Mucosa of stomach (tissue), 1 donor: ENCODE measurements around the gene CAMKK2.
A peak's percentile ranks its signal among the peaks of the same experiment; 100 is the strongest.

ENCODE experiments used
- H3K27me3 ChIP-seq: one replicate; pipeline ENCODE4 v1.7.0; 2013; ENCODE audit warnings: mild to moderate bottlenecking, low read length; ENCODE audit not compliant: control insufficient read depth, insufficient read depth
- H3K36me3 ChIP-seq: one replicate; pipeline ENCODE4 v1.7.0; 2013; ENCODE audit warnings: low read length; ENCODE audit not compliant: control insufficient read depth, insufficient read depth
- H3K4me1 ChIP-seq: one replicate; pipeline ENCODE4 v1.7.0; 2013; ENCODE audit warnings: mild to moderate bottlenecking, low read length; ENCODE audit not compliant: control insufficient read depth, insufficient read depth
- H3K4me3 ChIP-seq: one replicate; pipeline ENCODE4 v1.7.0; 2013; ENCODE audit warnings: low read length
- H3K9ac ChIP-seq: one replicate; pipeline ENCODE4 v1.7.0; 2013; ENCODE audit warnings: mild to moderate bottlenecking, low read length, moderate library complexity
- H3K9me3 ChIP-seq: one replicate; pipeline ENCODE4 v1.7.0; 2013; ENCODE audit warnings: mild to moderate bottlenecking, low read length, moderate library complexity; ENCODE audit not compliant: control insufficient read depth
- donor health status: Pancreatic carcinoma.

The CAMKK2 gene

GRCh38 chr12:121295746-121296617 lies 527 bp downstream of the CAMKK2 start:
- no peaks in the 10 kb centered on the region for H3K9me3 ChIP-seq
- H3K9ac ChIP-seq = peak overlapping the region; percentile 81
- H3K36me3 ChIP-seq = no peaks in the 10 kb centered on the region
- peak overlapping the region; percentile 90 for H3K4me3 ChIP-seq
- no peaks in the 10 kb centered on the region for H3K27me3 ChIP-seq
- H3K4me1 ChIP-seq = peaks cover 14% of the 10 kb centered on the region

GRCh38 chr12:121295116-121295745 lies 1.3 kb downstream of the CAMKK2 start:
- Histone ChIP-seq H3K4me3 (peak overlapping the region; percentile 90), H3K27me3 (no peaks in the 10 kb centered on the region), H3K4me1 (peaks cover 14% of the 10 kb centered on the region), H3K9me3 (no peaks in the 10 kb centered on the region), H3K36me3 (no peaks in the 10 kb centered on the region), H3K9ac (peak overlapping the region; percentile 81)

GRCh38 chr12:121294151-121294889 lies 2.2 kb downstream of the CAMKK2 start:
- peaks cover 14% of the 10 kb centered on the region for H3K4me1 ChIP-seq
- H3K4me3 ChIP-seq = no peak overlapping the region

GRCh38 chr12:121293603-121294002 lies 2.9 kb downstream of the CAMKK2 start:
- Histone ChIP-seq H3K4me1 (peaks cover 14% of the 10 kb centered on the region), H3K9me3 (no peaks in the 10 kb centered on the region), H3K9ac (no peak overlapping the region), H3K4me3 (no peak overlapping the region), H3K36me3 (no peaks in the 10 kb centered on the region), H3K27me3 (no peaks in the 10 kb centered on the region)

More at GRCh38 chr12:121294151-121294889, 2.2 kb downstream of the CAMKK2 start:
- Histone ChIP-seq H3K9ac (no peak overlapping the region), H3K36me3 (no peaks in the 10 kb centered on the region), H3K27me3 (no peaks in the 10 kb centered on the region), H3K9me3 (no peaks in the 10 kb centered on the region)

- Histone ChIP-seq H3K9me3 (no peaks in the 10 kb centered on the region), H3K36me3 (no peaks in the 10 kb centered on the region), H3K4me1 (peaks cover 4% of the 10 kb centered on the region), H3K27me3 (no peaks in the 10 kb centered on the region), H3K9ac (no peak overlapping the region), H3K4me3 (no peak overlapping the region)
These were observed 6.1 kb downstream of the CAMKK2 start for GRCh38 chr12:121290410-121290809.

- no peaks in the 10 kb centered on the region for H3K27me3 ChIP-seq
- no peak overlapping the region for H3K9ac ChIP-seq
- H3K4me3 ChIP-seq = no peak overlapping the region
- H3K9me3 ChIP-seq = no peaks in the 10 kb centered on the region
- no peaks in the 10 kb centered on the region for H3K4me1 ChIP-seq
- no peaks in the 10 kb centered on the region for H3K36me3 ChIP-seq
These were observed 6.5 kb downstream of the CAMKK2 start for GRCh38 chr12:121289962-121290361.

GRCh38 chr12:121288986-121289385 lies 7.5 kb downstream of the CAMKK2 start:
- no peaks in the 10 kb centered on the region for H3K27me3 ChIP-seq
- no peaks in the 10 kb centered on the region for H3K9me3 ChIP-seq
- H3K4me3 ChIP-seq = no peak overlapping the region
- no peaks in the 10 kb centered on the region for H3K4me1 ChIP-seq
- H3K9ac ChIP-seq = no peak overlapping the region
- H3K36me3 ChIP-seq = no peaks in the 10 kb centered on the region

- no peaks in the 10 kb centered on the region for H3K27me3 ChIP-seq
- H3K36me3 ChIP-seq = no peaks in the 10 kb centered on the region
- no peaks in the 10 kb centered on the region for H3K4me1 ChIP-seq
- H3K9me3 ChIP-seq = no peaks in the 10 kb centered on the region
- H3K4me3 ChIP-seq = no peak overlapping the region
- no peak overlapping the region for H3K9ac ChIP-seq
These were observed 8.2 kb downstream of the CAMKK2 start for GRCh38 chr12:121288158-121288845.

GRCh38 chr12:121287267-121287954 lies 9.1 kb downstream of the CAMKK2 start:
- Histone ChIP-seq H3K4me1 (no peaks in the 10 kb centered on the region), H3K9ac (no peak overlapping the region)

GRCh38 chr12:121285856-121286255 lies 10.7 kb downstream of the CAMKK2 start:
- H3K9ac ChIP-seq = no peak overlapping the region
- no peaks in the 10 kb centered on the region for H3K36me3 ChIP-seq
- H3K27me3 ChIP-seq = no peaks in the 10 kb centered on the region
- H3K4me3 ChIP-seq = no peak overlapping the region
- no peaks in the 10 kb centered on the region for H3K4me1 ChIP-seq
- no peaks in the 10 kb centered on the region for H3K9me3 ChIP-seq

More at GRCh38 chr12:121287267-121287954, 9.1 kb downstream of the CAMKK2 start:
- Histone ChIP-seq H3K9me3 (no peaks in the 10 kb centered on the region), H3K27me3 (no peaks in the 10 kb centered on the region), H3K4me3 (no peak overlapping the region), H3K36me3 (no peaks in the 10 kb centered on the region)
